Large intestine (tissue), 3 donors: ENCODE results near the gene FN3KRP. TPM values are rescaled to one million over a fixed set of nuclear protein-coding genes. Genes with fewer than 3 reads are reported as not detected.
A peak's percentile ranks its signal among the peaks of the same experiment; 100 is the strongest.
"Not testable (repeated sequence)": the region's sequence is repeated elsewhere in the genome, so short reads cannot be mapped to it uniquely, and the experiment has no call there.

Source experiments
- DNase-seq, 2 donors: peaks; one replicate each; pipeline versions ENCODE4 v3.0.0 to v3.0.0-alpha.2; 2013
- H3K27ac ChIP-seq: one replicate; pipeline ENCODE4 v1.5.1; 2013; ENCODE audit warnings: low read length
- H3K27me3 ChIP-seq: 2 replicates; pipeline ENCODE4 v1.6.1; 2013; ENCODE audit warnings: low read length; ENCODE audit not compliant: control insufficient read depth, insufficient read depth
- H3K36me3 ChIP-seq: 2 replicates; pipeline ENCODE4 v1.6.1; 2013; ENCODE audit warnings: low read length; ENCODE audit not compliant: control insufficient read depth, insufficient read depth
- H3K4me1 ChIP-seq: one replicate; pipeline ENCODE4 v1.6.1; 2013; ENCODE audit warnings: low read length; ENCODE audit not compliant: control insufficient read depth, insufficient read depth
- H3K4me3 ChIP-seq: one replicate; pipeline ENCODE4 v1.5.1; 2013; ENCODE audit warnings: low read length
- H3K9me3 ChIP-seq: one replicate; pipeline ENCODE4 v1.6.1; 2013; ENCODE audit warnings: mild to moderate bottlenecking, low read depth, low read length, moderate library complexity; ENCODE audit not compliant: control insufficient read depth
- WGBS: methylation state at CpG from one replicate; pipeline ENCODE4 v1.1.5; 2013; ENCODE audit warnings: low lambda C conversion rate; ENCODE audit not compliant: insufficient coverage; 5-methylcytosine and 5-hydroxymethylcytosine counted together
- polyA plus RNA-seq: library from polyadenylated mRNA; unstranded; fragments of 120-200 nt; gene quantifications from one replicate; pipeline ENCODE4 v1.2.1, GENCODE V29; 2013

Gene FN3KRP
- polyA plus RNA-seq, 1 donor: 44.2 TPM

DNA sequence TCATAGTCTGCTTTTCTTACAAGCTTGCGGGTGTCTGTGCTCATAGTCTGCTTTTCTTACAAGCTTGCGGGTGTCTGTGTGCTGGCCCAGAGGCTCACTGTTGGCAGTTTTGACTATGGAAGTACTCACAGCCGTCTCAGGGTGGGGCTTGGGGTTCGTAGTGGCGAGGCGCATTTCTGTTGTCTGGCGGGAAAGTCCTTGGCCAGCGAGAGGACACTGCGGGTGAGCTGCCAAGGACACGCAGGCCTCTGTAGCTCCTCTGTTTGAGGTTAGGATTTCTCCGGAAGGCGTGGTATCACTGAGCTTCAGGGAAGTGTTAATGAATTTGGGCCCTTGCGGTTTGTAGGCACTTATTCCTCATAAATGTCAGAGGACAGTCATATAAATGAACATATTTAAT, 48.9 kb downstream of the FN3KRP start:
- WGBS: no CpG with 5 or more reads among the region's 13 CpGs
- Histone ChIP-seq H3K36me3 (peaks cover 34% of the 10 kb centered on the region), H3K9me3 (no peaks in the 10 kb centered on the region), H3K27me3 (no peaks in the 10 kb centered on the region), H3K4me1 (no peaks in the 10 kb centered on the region), H3K4me3 (no peak overlapping the region), H3K27ac (no peak overlapping the region)
- no peak for DNase-seq

DNA sequence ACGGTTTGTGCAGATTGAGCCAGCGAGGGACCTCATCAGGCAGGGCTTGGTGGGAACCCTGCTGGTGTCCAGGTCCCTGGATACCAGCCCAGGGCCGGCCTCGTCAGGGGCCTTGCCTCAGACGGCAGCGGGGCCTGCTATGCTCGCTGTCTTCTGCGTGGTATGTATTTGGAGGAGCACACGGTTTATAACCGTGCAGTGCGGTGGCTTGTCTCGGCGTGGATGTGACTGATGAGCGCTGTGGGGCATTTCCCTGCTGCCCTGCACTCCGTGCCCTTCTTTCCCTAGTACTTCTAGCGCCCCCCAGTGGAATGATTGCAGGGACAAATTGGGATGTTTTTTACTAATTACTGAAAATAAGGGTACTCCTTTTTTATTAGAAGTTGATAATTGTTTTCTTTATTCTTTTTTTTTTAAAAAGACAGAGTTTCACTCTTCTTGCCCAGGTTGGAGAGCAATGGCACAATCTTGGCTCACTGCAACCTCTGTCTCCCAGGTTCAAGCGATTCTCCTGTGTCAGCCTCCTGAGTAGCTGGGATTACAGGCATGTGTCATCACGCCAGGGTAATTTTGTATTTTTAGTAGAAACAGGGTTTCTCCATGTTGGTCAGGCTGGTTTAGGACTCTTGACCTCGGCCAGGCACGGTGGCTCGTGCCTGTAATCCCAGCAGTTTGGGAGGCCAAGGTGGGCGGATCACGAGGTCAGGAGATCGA, 50.7 kb downstream of the FN3KRP start:
- WGBS: 20% methylated on average over 2 of the region's 24 CpGs
- Histone ChIP-seq H3K27ac (no peak overlapping the region), H3K27me3 (no peaks in the 10 kb centered on the region), H3K9me3 (no peaks in the 10 kb centered on the region), H3K4me1 (no peaks in the 10 kb centered on the region), H3K4me3 (no peak overlapping the region), H3K36me3 (peaks cover 30% of the 10 kb centered on the region)
- no peak for DNase-seq

DNA sequence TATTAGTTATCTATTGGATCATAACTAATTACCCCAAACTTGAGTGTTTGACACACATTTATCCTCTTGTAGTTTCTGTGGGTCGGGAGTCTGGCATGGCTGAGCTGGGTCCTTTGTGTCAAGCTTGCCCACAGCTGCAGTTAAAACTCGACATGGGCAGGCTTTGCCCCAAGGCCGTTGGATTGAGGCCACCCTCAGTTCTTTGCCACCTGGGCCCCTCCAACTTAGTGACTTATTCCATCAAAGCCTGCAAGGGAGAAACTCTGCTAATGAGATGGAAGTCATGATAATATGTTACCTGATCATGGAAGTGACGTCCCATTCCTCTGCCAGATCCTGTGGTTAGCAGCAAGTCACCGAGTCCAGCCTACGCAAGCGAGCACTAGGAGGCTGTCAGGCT, 52.5 kb downstream of the FN3KRP start:
- H3K36me3 ChIP-seq: peaks cover 31% of the 10 kb centered on the region
- H3K27ac ChIP-seq: no peak overlapping the region
- no CpG with 5 or more reads among the region's 7 CpGs for WGBS
- no peaks in the 10 kb centered on the region for H3K9me3 ChIP-seq
- no peak for DNase-seq
- no peaks in the 10 kb centered on the region for H3K27me3 ChIP-seq
- H3K4me3 ChIP-seq: no peak overlapping the region
- no peaks in the 10 kb centered on the region for H3K4me1 ChIP-seq

DNA sequence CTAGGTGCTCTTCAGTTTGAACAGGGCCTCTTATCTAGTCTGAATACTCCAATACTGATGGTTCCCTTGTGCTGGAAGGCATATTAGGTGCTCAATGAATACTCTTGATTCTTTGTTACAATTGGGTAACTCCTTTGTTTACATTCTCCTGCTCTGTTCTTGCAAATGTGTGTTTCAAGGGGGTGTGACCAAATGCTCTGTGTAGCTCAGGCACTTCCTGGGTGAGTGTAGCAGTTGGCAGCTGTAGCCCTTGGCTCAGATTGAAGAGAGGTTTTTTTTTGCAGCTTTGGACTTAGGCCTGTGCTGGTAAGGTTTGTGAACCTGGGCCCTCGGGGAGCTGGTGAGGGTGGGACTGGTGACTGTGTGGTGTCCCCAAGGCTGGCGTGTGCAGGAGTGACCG, 55.5 kb downstream of the FN3KRP start:
- Histone ChIP-seq H3K27me3 (no peaks in the 10 kb centered on the region), H3K27ac (no peak overlapping the region), H3K9me3 (no peaks in the 10 kb centered on the region), H3K4me1 (no peaks in the 10 kb centered on the region), H3K4me3 (no peak overlapping the region), H3K36me3 (peaks cover 31% of the 10 kb centered on the region)
- WGBS: no CpG with 5 or more reads among the region's 3 CpGs
- DNase-seq: peak in 1 of 2 donors; percentile 24

DNA sequence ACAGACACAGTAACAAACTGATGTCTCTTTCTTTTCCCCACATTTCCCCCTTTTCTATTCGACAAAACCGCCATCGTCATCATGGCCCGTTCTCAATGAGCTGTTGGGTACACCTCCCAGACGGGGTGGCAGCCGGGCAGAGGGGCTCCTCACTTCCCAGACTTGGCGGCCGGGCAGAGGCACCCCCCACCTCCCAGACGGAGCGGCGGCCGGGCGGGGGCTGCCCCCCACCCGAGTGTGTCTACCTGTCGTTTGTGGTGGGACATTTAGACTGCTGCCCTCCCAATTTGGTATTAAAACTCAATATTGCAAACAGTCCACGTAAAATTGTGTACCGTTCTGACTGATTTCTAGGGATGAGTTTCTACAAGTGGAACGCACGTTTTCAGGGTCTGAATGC, 58.0 kb downstream of the FN3KRP start:
- not testable (repeated sequence) for H3K4me3 ChIP-seq, H3K9me3 ChIP-seq, H3K27ac ChIP-seq, H3K4me1 ChIP-seq, DNase-seq, H3K27me3 ChIP-seq
- WGBS: no CpG with 5 or more reads among the region's 19 CpGs
- peaks cover 22% of the 10 kb centered on the region for H3K36me3 ChIP-seq

DNA sequence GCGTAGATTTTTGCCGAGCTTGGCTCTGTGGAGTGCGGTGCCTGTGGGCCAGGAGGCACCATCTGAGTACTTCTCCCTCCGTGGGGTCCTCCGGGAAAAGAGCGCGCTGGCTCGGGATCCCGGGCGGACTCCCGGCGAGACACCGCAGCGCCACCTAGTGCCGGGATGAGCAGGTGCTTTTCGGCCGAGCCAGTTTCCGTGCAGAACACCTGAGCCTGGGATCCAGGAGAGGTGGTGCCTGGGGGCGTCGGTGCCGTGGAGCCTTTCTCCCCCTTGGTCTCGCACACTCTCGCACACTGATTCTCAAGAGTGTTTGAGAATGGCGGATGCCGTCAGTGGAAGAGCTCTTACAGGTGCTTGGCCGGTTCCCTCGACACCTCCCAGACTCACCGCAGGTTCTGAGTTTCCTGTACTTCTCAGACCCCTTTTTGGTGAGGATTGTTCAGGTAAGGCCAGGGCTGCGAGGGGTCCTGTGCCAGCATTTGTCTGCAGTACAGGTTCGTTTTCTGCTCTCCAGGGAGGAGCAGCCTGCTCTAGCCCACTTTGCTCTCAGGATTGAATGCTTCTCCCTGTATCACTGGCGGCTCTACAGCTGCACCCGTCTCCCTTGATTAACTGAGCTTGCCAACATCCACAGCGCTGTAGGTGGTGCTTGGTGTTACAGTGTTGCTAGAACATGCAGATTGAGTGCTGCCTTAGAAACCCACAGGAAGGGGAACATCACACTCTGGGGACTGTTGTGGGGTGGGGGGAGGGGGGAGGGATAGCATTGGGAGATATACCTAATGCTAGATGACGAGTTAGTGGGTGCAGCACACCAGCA, 58.7 kb downstream of the FN3KRP start:
- Histone ChIP-seq H3K36me3 (peaks cover 17% of the 10 kb centered on the region), H3K27ac (no peak overlapping the region), H3K27me3 (no peaks in the 10 kb centered on the region), H3K4me1 (no peaks in the 10 kb centered on the region), H3K4me3 (no peak overlapping the region), H3K9me3 (no peaks in the 10 kb centered on the region)
- no CpG with 5 or more reads among the region's 34 CpGs for WGBS
- DNase-seq: peak in 1 of 2 donors; percentile 42

DNA sequence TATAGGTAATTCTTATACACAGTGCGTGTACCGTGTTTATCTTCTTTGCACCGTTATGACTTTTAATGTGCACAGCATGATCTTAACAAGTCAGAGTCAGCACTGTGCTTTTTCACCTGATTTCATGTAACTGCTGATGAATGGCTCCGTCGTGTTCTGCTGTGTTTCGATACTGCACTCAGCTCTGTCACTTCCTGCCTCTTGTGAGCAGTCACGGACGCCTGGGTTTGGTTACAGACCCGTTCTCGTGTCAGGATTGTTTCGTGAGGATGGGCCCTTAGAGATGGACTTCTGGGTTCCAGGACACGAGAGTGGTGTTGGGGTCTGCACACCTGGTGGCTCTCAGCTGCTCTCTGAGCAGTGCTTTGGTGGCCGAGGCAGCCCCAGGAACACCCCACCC, 59.9 kb downstream of the FN3KRP start:
- Histone ChIP-seq H3K36me3 (peaks cover 17% of the 10 kb centered on the region), H3K9me3 (no peaks in the 10 kb centered on the region)
- 100% methylated on average over 2 of the region's 13 CpGs for WGBS

More for the DNA sequence above, 59.9 kb downstream of the FN3KRP start:
- DNase-seq: no peak
- H3K27me3 ChIP-seq: no peaks in the 10 kb centered on the region
- no peak overlapping the region for H3K4me3 ChIP-seq
- H3K4me1 ChIP-seq: no peaks in the 10 kb centered on the region
- H3K27ac ChIP-seq: no peak overlapping the region

Other genes starting within 250 kb of the FN3KRP start
- 29.7 TPM for gene FOXK2, start 197.0 kb upstream of the FN3KRP start, polyA plus RNA-seq
- gene WDR45B, start 68.3 kb upstream of the FN3KRP start, polyA plus RNA-seq: 65.7 TPM
- 18.0 TPM for gene RAB40B, start 18.0 kb upstream of the FN3KRP start, polyA plus RNA-seq
- gene FN3K, start 18.9 kb downstream of the FN3KRP start, polyA plus RNA-seq: 244 TPM
- gene TBCD, start 35.4 kb downstream of the FN3KRP start, polyA plus RNA-seq: 81.9 TPM
- 0.18 TPM for gene ZNF750, start 123.3 kb downstream of the FN3KRP start, polyA plus RNA-seq